ENCODE data around the gene OR4N2.
"Not testable (repeated sequence)": the region's sequence is repeated elsewhere in the genome, so short reads cannot be mapped to it uniquely, and the experiment has no call there.

OR4N2 gene

GRCh38 chr14:19800282-19801117 lies 3.1 kb upstream of the OR4N2 start:
- no peak for TF ChIP-seq CTCF (IDR thresholded peaks at IDR 0.05)
- TF ChIP-seq ZFX (IDR thresholded peaks at IDR 0.05; ENCODE audit: borderline replicate concordance): no peak
- H3K27ac ChIP-seq: no peak overlapping the region

- TF ChIP-seq ZFX (IDR thresholded peaks at IDR 0.05; ENCODE audit: borderline replicate concordance) (no peak), CTCF (IDR thresholded peaks at IDR 0.05) (no peak)
- H3K27ac ChIP-seq: no peak overlapping the region
Observed at GRCh38 chr14:19801118-19801464, 2.5 kb upstream of the OR4N2 start.

DNA sequence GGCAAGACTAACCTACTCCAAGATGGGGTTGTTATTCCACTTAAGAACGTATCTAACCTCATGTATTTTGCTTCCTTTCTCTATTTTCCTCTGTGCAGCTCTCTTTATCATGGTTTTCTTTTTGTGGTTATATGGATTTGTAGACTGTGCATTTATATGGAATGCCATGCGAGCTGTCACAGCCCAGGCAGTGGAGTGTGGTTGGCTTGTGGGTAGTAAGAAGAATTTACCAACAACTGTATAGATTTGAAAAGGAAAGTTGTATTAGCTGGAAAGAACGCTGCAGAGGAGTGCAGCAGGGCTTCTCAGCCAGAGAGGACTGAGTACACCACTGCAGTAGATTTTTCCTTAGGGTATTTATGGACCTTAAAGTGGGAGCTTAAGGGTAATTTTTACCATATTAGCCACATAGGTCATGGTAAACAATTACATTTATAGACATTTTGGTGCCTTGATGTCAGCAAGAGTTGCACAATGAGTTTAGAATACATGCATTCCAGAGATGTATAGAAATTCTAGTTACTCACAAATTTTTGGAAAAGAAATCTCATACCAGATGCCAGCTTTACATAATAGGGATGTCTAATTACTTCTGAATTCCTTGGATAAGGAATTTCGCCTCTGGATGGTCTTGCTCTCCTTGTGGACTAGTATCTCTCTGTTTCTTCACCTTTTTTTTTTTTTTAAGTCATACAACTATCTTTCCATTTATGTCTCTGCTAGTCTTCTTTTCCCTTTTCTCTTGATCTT lies 9.8 kb downstream of the OR4N2 start:
- not testable (repeated sequence) for H3K27ac ChIP-seq

- not testable (repeated sequence) for H3K27ac ChIP-seq
Observed at GRCh38 chr14:19819879-19820278, 16.3 kb downstream of the OR4N2 start.

DNA sequence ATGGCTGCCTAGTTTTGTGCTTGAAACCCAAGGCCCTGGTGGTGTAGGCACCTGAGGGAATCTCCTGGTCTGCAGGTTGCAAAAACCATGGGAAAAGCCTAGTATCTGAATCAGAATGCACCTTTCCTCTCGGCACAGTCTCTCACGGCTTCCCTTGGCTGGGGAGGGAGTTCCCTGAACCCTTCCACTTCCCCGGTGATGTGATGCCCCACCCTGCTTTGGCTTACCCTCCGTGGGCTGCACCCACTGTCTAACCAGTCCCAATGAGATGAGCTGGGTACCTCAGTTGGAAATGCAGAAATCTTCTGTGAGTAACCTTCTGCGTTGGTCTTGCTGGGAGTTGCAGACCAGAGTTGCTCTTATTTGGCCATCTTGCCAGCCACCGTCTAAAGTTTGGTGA lies 17.4 kb downstream of the OR4N2 start:
- not testable (repeated sequence) for H3K27ac ChIP-seq

- no peak for TF ChIP-seq ZFX (IDR thresholded peaks at IDR 0.05; ENCODE audit: borderline replicate concordance)
- TF ChIP-seq CTCF (IDR thresholded peaks at IDR 0.05): no peak
- H3K27ac ChIP-seq: no peak overlapping the region
Observed at GRCh38 chr14:19823178-19823577, 19.6 kb downstream of the OR4N2 start.

DNA sequence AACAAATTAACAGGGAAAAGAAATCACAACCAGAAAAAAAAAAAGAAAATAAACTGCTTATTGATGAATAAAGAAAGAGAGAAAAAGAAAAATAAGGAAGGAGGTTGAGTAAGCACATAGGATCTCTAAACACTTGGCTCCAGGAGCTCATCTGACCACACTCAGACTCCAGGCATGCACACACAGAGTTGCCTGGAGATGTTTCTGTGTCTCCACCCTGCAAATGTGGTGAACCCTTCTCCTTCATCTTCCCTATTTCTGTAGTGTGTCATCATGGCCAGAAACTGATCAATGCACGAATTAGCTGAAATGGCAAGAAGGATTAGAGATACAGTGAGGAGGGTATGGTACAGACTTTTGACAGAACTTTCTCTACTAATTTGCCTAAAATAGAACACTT lies 20.2 kb downstream of the OR4N2 start:
- no peak overlapping the region for H3K27ac ChIP-seq
- TF ChIP-seq ZFX (IDR thresholded peaks at IDR 0.05; ENCODE audit: borderline replicate concordance) (no peak), CTCF (IDR thresholded peaks at IDR 0.05) (no peak)

GRCh38 chr14:19827626-19828244 lies 24.2 kb downstream of the OR4N2 start:
- not testable (repeated sequence) for H3K27ac ChIP-seq
- peak; percentile 47 for TF ChIP-seq CTCF (IDR thresholded peaks at IDR 0.05)
